ENCODE measurements around the gene WNT3.

WNT3 gene

DNA sequence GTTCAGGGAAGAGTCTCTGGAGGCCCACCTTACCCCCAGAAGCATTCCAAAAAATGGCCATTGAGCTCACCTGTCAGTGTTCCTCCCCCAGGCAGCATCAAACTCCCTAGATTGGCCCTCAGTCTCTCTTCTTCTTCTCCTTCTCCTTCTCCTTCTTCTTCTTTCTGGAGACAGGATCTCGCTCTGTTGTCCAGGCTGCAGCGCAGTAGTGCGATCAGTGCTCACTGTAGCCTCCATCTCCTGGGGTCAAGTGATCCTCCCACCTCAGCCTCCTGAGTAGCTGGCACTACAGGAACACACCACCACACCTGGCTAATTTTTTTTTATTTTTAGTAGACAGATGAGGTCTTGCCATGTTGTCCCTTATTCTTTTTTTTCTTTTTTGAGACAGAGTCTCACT, 16.4 kb upstream of the WNT3 start:
- no peak for FAIRE-seq

DNA sequence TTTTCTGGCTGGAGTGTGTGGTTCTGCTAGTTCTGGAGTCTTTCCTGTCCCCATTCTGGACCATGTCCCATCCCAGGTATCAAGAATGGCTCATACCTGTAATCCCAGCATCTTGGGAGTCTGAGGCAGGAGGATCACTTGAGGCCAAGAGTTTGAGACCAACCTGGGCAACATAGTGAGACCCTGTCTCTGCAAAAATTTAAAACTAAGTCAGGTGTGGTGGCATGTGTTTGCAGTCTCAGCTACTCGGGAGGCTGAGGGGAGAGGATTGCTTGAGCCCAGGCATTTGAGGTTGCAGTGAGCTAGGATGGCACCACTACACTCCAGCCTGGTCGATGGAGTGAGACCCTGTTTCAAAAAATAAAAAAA, 15.3 kb upstream of the WNT3 start:
- FAIRE-seq: no peak

DNA sequence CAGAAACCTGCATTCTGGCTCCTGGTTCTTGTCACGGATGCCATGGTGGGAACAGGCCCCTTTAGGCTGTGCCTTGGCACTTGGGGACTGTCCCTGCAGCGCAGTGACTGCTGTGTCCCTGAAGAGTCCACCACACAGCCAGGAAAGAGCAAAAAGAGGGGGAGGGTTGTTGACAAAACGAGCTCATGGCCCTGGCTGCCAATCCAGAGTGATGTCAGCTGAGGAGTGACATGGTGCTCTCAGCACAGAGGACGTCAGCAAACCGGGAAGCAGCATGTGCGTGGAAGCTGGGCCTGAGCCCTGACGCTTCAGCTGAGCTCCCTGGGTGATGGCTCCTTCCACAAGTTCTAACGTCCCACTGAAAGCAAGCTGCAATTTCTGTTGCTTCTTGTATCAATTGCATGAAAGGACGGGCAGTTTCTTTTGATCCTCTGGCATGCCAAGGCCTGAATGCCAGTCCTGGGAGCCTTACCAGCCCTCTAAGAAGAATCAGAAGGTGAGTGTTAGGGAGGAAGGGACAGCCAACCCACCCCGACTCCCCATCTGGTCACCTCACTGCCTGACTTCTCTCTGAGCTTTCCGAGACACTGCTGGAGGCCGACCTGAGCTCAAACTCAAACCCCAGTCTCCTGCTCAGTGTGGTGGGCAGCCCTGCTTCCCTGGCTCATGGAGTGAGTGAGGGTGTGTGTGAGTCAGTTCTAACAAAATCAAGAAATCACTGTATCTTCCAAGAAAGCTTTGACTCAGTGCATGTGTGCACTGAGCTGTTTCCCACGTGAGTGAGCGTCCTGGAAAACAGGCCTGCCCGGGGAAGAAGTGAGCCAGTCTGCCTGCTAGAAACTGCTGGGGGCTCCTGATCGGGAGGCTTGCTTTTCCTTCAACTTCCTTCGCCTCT, 14.7 kb upstream of the WNT3 start:
- no peak for FAIRE-seq

DNA sequence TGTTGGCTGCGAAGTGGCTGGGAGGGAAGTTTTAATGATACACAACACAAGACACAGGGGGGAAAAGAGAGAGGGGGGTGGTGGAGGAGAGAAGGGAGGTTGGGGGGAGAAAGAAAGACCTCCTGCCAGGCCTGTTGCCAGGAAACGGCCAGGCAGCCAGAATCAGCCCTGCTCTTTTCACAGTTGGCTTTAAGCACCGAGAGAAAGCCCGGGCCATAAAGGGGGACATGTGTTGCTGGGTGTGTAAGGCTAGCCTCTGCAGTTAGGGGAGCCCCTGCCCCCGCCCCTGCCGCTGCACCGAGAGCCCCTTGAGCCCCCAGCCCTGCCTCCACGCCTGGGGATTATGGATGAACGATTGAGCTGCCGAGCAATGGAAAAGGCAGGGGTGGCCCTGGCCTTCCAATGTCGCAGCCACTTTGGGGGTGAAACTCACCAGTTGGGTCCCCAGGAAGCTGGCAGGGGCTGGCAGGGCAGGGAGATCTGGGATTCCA, 13.9 kb upstream of the WNT3 start:
- no peak for FAIRE-seq

DNA sequence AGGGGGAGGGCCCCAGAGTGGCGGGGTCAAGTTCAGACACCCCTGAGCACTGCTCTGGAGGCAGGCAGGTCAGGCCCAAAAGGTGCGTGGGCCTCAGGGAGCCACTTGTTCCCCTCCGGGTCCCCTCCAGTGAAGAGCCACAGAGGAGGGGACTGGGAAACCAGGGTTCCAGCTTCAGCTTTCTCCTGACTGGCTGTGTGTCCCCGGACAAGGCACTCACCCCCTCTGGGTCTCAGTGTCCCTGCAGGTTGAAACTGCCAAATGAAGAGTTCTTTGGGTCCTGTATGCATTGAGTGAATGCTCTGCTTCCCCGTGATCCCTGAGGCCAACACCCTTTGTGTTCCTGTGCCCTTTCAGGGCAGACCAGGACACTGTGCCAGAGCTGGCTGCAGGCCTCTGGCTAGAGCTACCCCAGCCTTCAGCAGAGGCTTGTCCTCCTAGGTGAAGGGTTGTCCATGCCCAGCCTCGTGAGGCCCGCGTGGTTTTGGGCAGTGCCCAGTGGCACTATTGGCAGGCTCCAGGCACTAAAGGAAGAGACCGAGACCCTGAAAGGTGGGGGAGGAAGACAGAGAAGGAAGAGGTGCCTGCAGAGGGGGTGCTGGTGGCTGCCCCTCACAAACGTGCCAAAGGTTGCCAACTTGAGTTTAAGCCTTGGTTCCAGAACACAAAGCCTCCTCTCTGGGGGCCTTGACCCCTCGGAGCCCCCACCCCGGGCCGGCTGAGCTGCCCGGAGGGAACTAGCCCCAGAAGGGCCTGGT, 13.3 kb upstream of the WNT3 start:
- FAIRE-seq: no peak

DNA sequence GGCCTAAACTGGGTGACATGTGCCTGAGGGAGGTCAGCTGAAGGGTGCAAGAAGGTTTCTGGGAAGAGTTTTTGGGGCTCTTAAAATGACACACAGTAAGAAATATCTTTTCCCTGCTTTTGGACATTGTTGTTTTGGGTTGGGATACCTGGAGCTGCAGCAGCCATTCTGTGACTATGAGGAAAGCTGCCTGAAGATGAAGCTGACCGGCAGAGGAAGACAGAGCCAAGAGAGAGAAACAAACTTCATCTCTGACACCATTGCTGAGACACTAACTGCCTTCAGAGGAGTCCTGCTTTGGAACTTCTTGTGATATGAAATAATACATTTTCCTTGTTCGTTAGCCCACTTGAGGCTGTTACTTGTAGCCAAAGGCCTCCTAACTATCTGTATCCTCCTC, 8.8 kb upstream of the WNT3 start:
- no peak for FAIRE-seq

DNA sequence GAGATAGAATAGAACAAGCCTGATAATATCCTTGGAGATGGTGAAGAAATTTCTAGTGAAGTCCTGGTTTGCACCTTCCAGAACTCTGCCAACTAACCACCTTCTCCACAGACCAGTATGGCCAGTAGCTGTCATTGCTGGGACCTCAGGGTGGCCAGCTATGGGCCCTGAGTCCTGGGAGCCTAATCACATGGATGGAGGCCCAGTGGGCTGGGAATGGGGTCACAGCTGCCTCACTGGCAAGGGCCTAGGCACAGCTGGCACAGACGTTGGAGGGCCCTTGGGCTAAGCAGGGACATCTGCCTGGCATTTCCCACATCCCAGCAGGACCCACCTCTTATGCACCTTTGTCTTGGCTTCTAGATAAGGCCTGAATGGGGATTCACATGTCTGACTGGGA, 7.6 kb upstream of the WNT3 start:
- no peak for FAIRE-seq

DNA sequence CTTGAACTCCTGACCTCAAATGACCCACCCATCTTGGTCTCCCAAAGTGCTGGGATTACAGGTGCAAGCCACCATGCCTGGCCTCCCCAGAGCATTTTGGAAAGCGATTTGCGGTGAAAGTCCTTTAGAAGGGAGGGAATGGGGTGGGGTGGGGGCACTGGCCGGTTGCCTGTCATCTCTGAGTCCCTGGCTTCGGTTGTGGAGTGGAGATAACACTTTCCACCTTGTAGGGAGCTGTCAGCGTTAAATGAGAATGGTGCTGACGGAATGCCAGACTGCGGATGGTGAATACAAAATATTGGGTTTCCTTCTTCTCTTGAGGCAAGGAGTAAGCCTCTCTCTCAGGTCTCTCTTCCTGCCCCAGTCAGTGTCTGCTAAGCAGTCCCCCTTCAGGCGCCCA, 5.2 kb upstream of the WNT3 start:
- no peak for FAIRE-seq

DNA sequence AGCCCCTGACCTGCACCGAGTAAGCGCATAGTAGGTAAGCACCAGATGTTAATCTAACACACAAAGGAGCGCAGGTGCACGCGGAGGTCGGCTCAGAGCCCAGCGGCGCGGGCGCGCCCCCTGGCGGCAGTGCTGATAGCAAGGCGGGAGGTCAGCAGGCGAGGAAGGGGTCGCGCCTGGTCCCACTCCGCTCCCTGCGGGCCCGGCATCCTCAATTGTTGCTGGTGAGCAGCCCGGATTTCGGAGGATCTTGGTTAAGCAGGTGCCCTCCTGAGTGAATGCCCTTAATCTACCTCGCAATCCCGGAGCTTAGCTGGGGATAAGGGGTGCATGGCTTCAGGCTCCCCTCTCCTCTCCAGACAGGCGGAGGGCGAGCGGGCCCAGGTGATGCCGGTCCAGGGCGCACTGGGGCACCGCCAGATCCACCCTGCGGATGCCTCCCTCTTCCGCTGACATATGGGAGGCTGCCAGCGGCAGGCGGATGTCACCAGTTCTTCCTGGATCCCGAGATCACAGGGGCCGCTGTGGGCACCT, 4.0 kb upstream of the WNT3 start:
- no peak for FAIRE-seq

DNA sequence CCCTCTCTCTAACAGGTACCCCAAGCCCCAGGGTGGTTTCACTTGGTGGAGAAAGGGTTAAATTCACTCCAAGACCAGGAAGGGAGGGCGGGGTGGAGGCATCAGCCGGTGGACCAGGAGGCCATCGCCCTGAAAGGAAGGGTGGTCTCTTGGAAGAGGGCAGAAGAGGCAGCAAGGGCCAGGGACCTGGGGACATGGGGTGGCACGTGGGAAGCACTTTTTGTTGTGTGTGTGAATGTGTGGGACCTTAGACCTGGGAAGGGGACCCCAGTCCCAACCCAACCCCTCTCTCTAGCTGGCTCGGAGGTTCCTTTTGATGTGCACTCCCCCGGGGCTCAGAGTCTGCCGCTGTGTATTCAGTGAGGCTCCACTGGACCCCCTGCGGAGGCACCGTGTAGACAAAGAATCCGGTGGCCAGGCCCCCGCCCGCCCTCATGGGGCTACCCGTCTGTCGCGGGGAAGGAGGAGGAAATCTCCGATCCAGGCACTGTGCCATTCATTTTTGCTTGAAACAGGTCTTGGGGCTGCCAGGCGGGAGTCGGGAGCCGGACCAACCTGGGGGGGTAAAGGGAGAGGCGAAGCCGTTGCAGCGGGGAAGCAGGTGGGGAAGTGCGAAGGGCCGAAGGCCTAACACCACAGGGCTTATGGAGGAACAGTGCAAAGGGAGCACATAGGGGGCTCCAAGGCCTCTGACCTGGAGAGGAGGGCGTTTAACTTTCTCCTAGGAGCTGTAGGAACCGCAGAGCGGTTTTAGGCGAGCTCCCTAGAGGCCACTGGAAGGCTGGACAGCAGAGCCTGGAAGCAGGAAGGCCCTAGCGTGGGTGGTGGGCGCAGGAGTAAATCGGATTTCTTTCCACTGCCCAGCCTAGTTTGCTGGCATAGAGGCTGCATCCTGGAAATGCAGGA, 3.2 kb upstream of the WNT3 start:
- FAIRE-seq: no peak

DNA sequence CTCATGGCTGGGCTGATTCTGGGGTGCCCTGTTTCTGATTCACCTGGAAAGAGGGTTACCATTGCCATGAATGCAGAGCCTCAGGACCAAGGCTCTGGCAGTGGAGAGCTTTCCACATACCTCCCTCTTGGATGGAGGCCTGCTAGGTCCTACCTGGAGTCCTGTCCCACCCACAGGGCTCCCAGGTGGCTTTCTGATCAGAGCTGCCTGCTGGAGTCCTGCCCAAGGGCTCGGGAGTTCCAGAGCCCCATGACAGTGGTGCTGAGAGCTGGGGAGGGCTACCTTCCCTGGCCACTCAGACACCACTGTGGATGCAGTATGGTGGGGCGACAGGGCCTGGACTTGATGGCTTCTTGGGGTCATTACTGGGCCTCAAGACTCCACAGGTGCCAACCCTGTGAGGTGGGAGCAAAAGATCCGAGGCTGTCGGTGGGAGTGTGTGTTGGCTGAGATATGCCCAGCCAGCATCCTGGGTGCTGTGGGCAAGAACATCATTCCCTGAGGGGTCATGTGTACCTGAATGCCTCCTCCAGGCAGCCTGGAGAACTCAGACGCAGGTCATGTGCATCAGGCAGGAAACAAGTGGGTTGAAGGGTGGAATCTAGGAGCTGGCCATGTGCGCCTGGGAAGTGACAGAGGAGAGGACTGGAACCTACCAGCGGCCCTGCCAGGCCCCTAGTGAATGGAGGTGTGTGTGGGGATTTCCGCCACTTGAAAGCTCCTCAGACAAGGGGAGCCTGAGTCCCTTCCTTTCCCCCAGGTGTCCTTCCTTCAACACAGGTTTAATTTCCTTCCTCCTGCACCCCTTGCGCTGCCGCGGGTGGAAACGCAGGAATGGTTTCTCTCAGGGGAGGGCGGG, 2.3 kb upstream of the WNT3 start:
- FAIRE-seq: no peak

DNA sequence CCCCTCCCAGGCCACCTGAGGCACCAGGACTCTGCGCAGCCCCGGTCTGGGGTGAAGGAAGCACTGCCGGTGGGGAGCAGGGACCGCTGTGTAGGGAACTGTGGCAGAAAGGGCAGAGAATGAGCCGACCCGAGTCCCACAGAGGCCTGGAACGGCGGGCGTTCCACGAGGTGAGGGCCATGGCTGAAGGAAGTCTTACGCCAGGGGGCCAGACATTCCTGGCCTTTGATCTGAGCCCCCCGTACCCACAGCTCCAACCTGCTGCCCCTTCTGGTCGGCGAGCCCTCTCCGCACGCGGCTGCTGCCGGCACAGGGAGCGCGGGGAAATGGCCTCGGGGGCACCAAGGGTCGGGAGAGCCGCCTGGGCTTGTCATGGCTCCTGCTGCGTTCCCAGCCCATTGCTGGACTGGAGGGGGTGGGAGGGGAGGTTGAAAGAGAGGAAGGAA, 1.4 kb upstream of the WNT3 start:
- no peak for FAIRE-seq

DNA sequence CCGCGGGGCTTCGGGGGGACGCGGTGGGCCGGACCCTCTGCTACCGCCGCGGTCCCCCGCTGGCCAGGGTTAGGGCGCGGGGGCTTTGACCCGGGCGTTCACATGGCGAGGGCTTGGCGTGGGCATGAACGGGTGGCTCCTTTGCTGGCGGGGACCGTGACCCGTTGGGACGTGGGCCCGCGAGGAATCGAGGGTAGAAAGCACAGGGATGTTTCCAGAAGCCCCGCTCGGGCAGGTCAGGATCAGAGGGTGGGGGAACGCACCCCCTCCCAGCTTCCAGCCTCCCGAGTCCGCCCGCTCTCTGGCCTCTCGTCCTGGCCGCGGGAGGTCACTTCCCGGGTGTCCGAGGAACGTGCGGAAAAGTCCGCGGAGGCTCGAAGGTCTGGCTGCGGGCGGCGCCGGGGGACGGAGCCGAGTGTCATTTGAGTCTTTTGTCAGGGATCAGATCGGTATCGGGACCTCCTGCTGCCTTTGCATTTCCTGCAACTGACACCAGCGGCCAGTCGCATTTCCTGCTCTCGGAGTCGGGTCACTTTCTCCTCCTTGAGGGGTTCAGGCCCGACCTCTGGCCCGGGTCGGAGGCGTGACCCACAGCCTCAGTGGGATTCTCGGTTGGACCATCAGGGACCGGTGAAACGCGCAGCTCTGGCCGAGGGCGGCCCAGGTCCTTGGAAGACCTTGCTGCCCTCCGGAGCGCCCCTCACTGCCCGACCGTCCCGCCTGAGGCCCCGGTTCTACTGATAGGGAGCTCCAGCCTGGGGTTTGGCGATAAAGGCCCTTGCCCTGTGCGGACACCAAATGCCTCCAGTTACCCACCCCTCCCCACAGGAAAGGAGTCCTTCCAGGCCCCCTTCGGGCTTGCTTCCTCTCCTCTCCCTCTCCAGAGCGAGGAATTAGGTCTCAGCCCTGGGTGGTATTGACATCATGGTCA, 702 bp upstream of the WNT3 start:
- FAIRE-seq: no peak

DNA sequence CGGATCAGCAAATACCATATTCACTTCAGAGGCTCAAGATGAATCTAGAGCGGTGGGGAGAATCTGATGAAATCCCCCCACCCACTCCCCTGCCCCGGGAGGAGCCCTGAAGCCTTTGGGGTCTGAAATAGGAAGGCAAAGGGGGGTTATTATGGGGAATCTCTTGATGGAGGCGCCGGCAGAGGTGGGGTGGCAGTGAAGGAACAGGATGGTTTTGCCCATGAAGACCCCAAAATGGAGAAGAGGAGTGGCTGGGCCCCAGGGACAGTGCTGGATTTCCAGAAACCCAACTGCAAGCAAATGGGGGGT, 637 bp downstream of the WNT3 start:
- FAIRE-seq: no peak

DNA sequence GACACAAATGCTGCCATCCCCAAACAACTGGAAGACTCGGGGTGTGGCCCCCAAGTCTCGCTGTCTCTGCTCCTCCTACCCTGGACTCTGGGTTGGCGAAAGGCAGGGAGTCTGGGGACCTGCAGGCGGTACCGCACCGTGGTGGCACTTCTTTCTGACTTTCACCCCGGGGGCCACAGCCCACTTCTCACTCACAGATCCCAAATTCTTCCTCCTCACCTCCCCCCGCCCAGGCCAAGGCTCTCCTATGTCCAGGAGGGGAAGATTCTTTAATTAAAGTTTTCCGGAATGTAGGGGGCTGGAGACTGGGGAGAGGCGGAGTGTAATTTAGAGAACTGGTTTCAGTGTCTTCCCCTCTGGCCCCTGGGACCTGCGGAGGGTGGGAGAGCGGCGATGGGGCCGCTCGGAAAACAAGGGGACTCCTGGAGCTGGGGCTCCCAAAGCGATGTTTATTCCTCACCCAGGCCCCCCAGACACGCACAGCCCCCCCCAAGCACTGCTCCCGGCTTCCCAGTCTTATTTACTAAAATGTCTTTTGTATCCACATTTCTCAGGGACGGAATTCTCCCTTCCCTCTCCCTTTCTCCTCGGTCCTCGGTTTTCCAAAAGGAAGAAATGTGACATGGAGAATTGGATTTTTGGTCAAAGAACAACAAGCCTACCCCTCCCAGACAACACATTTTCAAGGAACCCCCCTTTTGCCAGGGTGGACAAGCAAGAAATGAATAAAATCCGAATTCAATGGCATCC, 1.2 kb downstream of the WNT3 start:
- FAIRE-seq: no peak

DNA sequence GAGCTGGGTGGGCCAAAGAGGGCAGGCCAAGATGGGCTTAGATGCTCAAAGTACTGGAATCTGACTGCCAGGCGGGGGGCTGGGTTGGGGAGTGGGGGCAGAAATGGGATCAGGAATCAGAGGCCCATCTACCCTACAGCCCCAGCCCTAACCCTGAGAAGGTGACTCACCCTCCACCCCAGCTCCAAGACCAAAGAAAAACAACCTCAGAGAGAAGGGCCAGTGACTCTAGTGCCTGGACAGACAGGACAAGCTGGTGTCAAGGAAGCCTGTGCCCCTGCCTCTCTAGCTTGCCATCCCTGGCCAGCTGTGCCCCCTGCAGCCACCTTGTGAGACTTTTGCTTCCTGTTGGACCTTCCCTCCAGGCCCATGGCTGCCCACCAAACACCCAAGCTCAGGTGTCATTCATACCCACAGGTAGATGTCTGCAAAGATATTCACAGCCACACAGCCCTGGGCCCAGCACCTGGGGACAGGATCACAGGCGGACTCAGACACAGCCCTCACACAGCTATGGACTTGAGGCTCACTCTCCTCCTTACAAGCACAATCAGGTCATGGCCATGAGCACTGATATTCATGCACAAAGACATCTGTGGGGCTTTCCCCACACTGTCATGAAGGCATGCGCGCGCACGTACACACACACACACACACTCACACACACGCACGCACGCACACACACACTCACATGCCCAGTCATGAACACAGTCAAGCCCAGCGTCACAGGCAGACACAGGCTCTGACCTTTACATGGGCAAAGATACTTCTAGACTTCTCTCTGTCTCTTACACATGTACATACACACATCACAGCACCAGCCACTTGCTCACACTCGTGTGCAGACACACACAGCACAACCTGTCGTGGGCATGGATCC, 2.8 kb downstream of the WNT3 start:
- no peak for FAIRE-seq

DNA sequence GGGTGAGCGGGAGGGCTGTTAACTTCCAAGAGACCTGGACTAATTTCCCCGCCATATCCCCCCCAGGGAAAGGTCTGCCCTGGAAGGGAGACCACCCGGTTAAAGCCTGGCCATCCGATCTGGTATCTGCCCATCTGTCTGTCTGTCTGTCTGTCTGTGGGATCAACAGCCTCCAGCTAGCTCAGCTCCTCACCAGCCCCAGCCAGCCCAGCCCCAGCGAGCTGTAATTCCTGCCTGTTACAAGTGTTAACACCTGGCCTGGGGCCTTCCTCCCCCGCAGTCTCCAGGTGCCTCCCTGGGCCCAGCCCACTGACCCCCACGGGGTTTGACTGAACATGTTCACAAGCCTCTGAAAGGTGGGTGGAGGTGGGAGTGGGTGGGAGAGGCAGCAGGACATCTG, 4.0 kb downstream of the WNT3 start:
- FAIRE-seq: no peak

DNA sequence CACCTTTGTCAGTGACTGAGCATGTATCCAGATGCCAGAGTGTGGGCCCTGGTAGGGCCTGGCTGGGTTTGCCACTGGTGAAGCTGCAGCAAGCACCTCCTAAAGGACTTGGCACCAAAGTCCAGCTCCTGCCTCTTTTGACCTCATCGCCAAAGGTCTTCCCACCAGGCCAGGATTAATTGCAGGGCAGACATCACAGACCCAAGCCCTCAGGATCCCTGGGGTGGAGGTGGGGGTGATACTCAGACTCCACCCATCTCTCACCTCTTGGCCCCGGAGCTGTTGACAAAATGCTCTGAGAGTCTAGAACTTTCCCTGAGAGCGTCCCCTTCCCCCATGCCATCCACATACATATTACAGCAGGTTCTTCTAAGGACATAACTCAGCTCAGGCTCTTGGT, 4.6 kb downstream of the WNT3 start:
- FAIRE-seq: no peak

All from islet of Langerhans (tissue), 1 donor.